Left hindlimb (tissue), 1 donor: ENCODE data around the gene TIMM13.
"Not testable (repeated sequence)": the region's sequence is repeated elsewhere in the genome, so short reads cannot be mapped to it uniquely, and the experiment has no call there.

Source experiments
- DNase-seq: peaks from one replicate; pipeline ENCODE4 v3.0.0-alpha.2; 2018

TIMM13 gene

GRCh38 chr19:2427429-2428320 lies at the start of gene TIMM13:
TSS of gene TIMM13 (minus strand) at chr19:2427586. CDS start at chr19:2427533, 53 bp downstream.
- DNase-seq, result peak; percentile 98

- peak; percentile 67 for DNase-seq
Measured at GRCh38 chr19:2476451-2477140, 49.2 kb upstream of the TIMM13 start.

DNA sequence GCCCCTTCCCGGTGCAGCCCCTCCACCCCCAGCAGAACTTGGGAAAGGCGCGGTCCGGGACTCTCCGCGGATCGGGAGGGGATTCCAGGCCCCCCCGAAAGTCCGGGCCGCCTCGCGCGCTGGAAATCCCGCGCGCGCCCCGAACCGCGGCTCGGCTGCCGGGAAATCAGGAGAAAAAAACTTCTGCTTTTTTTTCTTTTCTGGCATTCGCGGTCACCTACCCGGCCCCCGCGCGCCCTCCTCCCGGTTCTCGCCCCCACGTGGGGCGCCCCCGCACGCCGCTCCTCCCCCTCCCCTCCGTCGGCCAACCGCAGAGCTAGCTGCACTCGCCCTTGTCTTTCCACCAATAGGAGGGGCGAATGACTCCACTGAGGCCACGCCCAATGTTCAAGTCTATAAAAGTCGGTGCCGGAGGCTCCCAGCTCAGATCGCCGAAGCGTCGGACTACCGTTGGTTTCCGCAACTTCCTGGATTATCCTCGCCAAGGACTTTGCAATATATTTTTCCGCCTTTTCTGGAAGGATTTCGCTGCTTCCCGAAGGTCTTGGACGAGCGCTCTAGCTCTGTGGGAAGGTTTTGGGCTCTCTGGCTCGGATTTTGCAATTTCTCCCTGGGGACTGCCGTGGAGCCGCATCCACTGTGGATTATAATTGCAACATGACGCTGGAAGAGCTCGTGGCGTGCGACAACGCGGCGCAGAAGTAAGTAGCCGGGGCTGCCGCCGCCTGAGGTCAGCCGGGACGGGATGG lies 48.5 kb upstream of the TIMM13 start, which contains the start of gene GADD45B:
Gene GADD45B, plus strand, starts transcription at position 426 of the 749 bp plus-strand sequence. Its CDS starts 232 bp downstream, at position 658.
- peak; percentile 98 for DNase-seq

- DNase-seq, result peak; percentile 70
Measured at GRCh38 chr19:2475018-2475701, 47.8 kb upstream of the TIMM13 start.

- peak; percentile 90 for DNase-seq
Measured at GRCh38 chr19:2474232-2475017, 47.0 kb upstream of the TIMM13 start.

DNA sequence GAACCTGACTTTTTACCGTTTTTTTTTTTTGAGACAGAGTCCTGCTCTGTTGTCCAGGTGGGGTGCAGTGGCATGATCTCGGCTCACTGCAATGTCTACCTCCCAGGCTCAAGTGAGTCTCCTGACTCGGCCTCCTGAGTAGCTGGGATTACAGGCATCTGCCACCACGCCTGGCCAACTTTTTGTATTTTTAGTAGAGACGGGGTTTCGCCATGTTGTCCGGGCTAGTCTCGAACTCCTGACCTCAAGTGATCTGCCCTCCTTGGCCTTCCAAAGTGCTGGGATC lies 42.5 kb upstream of the TIMM13 start:
- DNase-seq, result not testable (repeated sequence)

GRCh38 chr19:2469102-2469914 lies 41.9 kb upstream of the TIMM13 start:
- no peak for DNase-seq

GRCh38 chr19:2468596-2468995 lies 41.2 kb upstream of the TIMM13 start:
- DNase-seq, result no peak

GRCh38 chr19:2464389-2464788 lies 37.0 kb upstream of the TIMM13 start:
- DNase-seq, result no peak

GRCh38 chr19:2463694-2464093 lies 36.3 kb upstream of the TIMM13 start:
- DNase-seq, result not testable (repeated sequence)

GRCh38 chr19:2462635-2463421 lies 35.4 kb upstream of the TIMM13 start:
- peak; percentile 94 for DNase-seq

DNA sequence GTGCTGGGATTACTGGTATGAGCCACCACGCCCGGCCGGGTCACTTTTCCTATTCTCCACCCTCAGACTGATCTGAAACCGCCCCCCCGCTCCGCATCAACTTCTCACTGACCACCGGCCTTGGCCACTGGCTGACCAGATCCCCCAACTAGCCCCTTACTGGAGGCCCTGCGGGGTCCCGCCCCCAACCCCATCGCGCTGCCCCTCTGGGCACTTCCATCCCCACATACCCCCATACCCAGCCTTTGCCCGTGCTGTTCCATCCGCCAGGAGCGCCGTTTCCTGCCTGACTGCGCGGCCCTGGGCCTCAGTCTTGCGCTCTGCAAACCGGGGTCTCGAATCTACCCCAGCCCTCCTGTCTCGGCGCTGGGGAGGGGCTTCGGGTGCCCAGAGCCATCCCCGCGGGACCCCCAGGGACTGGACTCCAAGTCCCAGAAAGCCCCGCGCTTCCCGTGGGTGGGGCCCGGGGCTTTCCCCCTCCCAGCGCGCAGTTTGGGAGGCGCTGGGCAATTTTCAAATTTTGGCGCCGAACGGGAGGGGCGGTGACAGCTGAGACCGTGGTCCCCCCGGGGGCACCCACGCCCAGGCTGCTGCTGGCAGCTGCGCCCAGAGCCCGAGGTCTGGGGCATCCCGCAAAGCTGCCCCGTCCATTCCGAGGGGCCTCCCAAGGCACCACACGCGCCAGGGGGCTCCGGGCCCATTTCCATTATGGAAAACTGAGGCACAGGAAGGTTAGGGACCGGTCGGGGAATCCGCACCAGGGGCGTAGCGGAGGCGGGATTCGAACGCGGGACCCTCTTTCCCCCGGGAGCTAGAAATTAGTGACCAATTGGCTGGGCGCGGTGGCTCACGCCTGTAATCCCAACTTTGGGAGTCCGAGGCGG lies 34.6 kb upstream of the TIMM13 start:
- peak; percentile 87 for DNase-seq

DNA sequence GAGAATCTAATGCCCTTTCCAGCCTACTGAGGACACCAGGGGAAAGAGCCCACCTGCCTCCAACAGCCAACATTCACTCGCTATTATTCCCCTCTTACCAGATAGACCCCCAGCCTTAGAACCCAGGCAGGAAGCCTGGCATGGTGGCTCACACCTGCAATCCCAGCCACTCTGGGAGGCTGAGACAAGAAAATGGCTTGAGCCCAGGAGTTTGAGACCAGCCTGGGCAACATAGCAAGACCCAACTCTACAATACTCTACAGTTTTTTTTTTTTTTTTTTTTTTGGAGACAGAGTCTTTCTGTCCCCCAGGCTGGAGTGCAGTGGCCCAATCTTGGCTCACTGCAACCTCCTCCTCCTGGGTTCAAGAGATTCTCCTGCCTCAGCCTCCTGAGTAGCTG lies 32.9 kb upstream of the TIMM13 start:
- no peak for DNase-seq

DNA sequence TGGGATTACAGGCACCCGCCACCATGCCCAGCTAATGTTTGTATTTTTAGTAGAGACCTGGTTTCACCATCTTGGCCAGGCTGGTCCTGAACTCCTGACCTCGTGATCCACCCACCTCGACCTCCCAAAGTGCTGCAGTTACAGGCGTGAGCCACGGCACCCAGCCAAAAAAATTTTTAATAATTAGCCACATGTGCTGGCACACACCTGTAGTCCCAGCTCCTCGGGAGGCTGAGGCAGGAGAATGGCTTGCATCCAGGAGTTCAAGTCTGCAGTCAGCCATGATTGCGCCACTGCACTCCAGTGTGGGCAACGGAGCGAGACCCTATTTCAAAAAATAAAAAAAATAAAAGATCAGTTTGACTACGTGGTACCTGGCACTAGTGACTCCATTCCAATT lies 31.4 kb upstream of the TIMM13 start:
- DNase-seq, result not testable (repeated sequence)

DNA sequence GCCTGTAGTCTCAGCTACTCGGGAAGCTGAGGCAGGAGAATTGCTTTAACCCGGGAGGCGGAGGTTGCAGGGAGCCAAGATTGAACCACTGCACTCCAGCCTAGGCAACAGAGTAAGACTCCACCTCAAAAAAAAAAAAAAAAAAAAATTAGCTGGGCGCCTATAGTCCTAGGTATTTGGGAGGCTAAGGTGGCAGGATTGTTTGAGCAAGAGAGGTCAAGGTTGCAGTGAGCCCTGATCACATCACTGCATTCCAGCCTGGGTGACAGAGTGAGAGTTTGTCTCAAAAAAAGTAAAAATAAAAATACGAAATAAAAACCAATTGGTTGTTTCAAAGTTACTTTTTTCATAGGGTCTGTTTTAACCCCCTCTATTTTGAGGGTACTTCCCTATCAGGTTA lies 30.7 kb upstream of the TIMM13 start:
- no peak for DNase-seq

- no peak for DNase-seq
Measured at GRCh38 chr19:2457394-2458037, 30.1 kb upstream of the TIMM13 start.

- DNase-seq, result no peak
Measured at GRCh38 chr19:2455851-2456570, 28.6 kb upstream of the TIMM13 start.
